HG03457 (cell line): ENCODE results near the gene NOC2L.

Source experiments
- ATAC-seq: cut with Tn5 transposase; IDR thresholded peaks from one replicate; pipeline ENCODE4 v1.9.1; 2021; ENCODE audit warnings: moderate number of reproducible peaks; ENCODE audit not compliant: unreplicated experiment

The NOC2L gene

DNA sequence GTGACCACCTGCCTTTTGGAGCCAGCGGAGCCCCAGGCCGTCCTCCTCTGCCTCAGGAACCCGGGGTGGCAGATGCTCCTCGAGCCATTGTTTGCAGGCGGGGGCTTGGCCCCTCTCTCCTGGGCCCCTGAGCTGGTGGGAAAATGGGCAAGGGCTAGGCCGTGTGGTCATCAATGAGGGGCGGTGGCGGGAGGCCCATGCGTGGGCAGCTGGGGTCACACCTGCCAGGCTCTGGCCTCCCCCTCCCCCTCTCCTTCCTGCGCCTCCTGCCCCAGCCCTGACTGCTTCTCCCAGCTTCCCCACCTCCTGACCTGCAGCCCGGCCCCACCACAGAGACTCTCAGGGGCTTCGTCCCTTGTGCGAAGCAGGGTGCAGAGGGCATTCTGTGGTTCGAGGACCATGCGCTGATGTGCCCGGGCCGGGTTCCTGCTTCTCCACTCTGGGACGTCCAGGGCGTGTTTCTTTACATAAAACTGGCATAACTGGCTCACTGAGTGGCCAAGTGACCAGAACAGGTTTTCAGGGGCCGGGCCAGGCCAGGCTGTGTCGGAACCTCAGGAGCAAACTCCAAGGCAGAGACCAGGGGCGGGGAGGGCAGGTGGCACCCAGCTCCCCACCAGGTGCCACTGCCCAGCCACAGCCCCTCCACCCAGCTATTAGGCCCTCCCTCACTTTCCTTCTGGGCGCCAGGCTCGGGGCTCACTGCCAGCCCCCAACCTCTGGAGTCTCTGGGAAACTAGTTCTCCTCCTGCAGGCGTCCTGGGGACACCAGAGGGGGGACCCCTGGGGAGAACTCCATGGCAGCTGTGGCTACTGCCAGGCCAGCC is 26.1 kb downstream of the NOC2L start:
- ATAC-seq = no peak

DNA sequence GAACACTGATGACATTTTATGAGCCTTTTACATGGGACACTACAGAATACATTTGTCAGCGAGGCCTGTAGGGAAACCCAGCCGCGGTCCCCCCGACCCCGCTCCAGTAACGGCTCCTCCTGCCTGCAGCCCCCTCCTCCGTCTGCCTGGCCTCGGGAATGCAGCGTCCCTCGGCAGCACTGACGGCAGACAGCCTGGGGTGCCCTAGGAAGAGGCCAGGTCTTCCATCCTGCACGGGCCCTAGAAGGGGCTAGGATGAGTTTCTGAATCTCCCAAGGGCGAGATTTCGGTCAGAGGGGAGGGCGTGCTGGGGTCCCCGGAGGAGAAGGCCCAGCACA is 26.9 kb downstream of the NOC2L start:
- ATAC-seq = no peak

GRCh38 chr1:931380-932172 is 27.5 kb downstream of the NOC2L start:
- no peak for ATAC-seq

DNA sequence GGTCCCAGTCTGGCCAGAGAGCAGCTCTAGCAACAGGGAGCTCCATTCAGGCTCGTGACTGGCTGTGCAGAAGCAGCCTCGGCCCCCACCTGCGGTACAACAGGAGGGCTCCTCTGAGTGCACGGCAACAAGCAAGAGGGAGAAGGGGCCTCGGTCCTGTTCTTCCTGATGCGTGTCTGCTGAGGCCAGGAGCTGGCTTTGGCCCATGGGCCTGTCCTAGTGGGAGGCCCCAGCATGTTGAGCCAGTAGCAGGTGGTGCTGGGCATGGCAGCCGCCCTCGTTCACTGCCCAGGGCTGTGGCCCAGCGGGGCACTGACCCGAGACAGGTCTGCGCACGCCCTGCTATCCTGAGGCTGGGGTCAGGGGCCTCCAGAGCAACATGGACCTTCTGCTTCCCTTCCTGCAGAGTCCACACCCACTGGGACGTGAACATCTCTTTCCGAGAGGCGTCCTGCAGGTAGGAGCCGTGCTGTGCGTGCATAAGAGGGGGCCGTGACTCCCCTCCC is 28.4 kb downstream of the NOC2L start:
- no peak for ATAC-seq

GRCh38 chr1:929712-930632 is 29.1 kb downstream of the NOC2L start:
- ATAC-seq = no peak

DNA sequence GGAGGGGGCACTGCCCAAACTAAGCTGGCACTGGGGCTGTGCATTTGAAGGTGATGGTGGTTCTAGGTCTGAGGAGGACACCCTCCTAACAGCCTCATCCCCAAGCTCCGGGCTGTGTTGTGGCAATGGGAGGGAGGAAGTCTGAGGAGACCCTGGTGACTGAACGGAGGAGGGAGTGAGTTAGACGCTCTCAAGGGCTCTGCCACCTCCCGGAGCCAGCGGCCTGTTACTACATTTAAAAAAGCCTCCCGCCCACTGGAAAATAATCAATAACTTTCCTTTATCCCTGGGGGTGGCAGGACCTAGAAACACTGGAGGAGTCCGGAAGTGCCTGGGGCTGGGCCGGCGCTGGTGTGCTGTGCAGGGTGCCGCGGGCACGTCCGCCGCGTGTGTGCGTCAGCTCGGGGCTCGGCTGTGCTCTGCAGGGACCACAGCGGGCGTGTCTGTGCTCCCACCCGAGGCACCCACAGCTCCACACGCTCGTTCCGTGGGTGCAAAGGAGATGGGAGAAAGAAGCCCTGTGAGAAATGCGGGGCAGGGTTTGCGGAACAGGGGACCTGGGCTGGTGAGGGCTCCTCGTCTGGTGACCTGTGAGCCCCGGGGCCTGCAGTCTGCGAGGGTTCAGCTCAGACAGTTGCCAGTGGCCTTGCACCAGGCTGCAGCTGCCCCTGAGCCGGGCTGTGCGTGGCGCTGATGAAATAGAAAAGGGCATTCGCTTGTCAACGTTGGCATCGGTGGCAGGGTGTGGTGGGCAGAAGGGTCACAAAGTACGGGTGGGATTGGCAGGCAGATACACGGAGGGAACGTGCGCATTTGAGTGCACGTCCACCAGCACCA is 30.0 kb downstream of the NOC2L start:
- ATAC-seq = no peak

GRCh38 chr1:927748-928147 is 31.3 kb downstream of the NOC2L start:
- no peak for ATAC-seq

- no peak for ATAC-seq
Observed at GRCh38 chr1:927234-927633, 31.8 kb downstream of the NOC2L start.

- no peak for ATAC-seq
Observed at GRCh38 chr1:925561-926421, 33.3 kb downstream of the NOC2L start.

- ATAC-seq = no peak
Observed at GRCh38 chr1:924656-925560, 34.1 kb downstream of the NOC2L start.

DNA sequence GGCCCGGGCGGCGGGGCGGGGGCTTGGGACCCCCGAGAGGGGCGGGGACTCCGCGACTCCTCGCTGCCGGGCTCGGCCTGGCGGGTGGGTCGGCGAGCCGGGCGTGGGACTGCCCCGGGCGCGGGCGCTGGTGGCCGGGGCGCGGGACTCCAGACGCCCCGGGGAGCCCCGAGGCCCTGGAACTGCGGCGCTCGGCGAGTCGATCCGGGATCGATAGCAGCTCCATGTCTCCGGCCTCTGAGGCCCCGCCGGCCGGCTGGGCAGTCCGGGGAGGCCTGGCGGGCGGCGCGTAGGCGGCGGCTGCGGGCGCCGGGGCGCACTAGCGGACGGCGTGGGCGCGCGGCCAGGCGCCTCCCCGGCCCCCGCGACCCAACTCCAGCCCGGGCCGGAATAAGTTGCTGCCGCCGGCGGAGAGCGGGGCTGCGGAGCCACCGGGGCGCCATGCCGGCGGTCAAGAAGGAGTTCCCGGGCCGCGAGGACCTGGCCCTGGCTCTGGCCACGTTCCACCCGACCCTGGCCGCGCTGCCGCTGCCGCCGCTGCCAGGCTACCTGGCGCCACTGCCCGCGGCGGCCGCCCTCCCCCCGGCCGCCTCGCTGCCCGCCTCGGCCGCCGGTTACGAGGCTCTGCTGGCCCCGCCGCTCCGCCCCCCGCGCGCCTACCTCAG is 34.9 kb downstream of the NOC2L start:
- ATAC-seq = no peak

GRCh38 chr1:923131-923990 is 35.7 kb downstream of the NOC2L start, which contains the start of gene SAMD11:
TSS of gene SAMD11 (plus strand) at chr1:923923. CDS start at chr1:924432, 509 bp downstream.
- ATAC-seq = no peak

GRCh38 chr1:921011-921837 is 37.8 kb downstream of the NOC2L start:
- no peak for ATAC-seq

GRCh38 chr1:920521-920920 is 38.5 kb downstream of the NOC2L start:
- no peak for ATAC-seq

GRCh38 chr1:920010-920409 is 39.0 kb downstream of the NOC2L start:
- ATAC-seq = no peak
